GM18870 (cell line): ENCODE data around the gene ARAP2.

Experiments used
- ATAC-seq: cut with Tn5 transposase; IDR thresholded peaks from one replicate; pipeline ENCODE4 v1.9.1; 2021; ENCODE audit warnings: moderate library complexity; ENCODE audit not compliant: unreplicated experiment

Gene ARAP2

DNA sequence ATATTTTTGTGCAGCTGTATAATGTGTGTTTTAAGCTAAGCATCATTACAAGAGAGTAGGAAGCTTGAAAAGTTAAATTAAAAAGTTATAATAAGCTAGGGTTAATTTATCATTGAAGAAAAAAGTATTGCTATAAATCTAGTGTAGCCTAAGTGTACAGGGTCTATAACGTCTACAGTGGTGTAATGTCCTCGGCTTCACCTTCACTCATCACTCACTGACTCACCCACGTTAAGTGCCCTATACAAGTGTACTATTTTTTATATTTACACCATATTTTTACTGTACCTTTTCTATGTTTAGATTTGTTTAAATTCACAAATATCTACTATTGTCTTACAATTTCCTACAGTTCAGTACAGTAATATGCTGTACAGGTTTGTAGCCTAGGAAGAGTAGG lies 23.5 kb downstream of the ARAP2 start:
- ATAC-seq, result no peak

DNA sequence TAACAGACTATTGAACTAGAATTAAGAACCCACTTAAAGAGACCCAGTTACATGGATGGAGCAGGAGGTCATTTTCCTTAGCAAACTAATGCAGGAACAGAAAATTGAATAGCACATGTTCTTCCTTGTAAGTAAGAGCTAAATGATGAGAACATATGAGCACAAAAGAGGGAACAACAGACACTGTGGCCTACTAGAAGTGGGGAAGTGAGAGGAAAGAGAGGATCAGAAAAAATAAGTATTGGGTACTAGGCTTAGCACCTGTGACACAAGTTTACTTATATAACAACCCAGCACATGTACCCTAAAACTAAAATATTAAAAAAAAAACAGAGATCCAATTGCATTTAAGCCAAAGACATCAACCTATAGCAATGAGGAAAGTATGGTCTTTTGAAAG lies 26.2 kb downstream of the ARAP2 start:
- ATAC-seq, result no peak

DNA sequence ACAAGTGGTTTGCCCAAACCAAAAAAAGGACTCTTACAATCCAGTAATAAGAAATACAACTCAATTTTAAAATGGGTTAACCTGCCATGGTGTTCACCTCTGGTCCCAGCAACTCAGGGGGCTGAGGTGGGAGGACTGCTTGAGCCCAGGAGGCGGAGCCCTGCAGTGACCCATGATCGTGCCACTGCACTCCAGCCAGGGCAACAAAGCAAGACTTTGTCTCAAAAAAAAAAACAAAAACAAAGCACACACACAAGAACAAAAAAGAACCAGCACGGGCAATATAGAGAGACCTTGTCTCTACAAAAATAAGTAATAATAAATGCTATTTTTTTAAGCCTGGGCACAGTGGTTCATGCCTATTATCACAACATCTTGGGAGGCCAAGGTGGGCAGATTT lies 28.7 kb downstream of the ARAP2 start:
- no peak for ATAC-seq

DNA sequence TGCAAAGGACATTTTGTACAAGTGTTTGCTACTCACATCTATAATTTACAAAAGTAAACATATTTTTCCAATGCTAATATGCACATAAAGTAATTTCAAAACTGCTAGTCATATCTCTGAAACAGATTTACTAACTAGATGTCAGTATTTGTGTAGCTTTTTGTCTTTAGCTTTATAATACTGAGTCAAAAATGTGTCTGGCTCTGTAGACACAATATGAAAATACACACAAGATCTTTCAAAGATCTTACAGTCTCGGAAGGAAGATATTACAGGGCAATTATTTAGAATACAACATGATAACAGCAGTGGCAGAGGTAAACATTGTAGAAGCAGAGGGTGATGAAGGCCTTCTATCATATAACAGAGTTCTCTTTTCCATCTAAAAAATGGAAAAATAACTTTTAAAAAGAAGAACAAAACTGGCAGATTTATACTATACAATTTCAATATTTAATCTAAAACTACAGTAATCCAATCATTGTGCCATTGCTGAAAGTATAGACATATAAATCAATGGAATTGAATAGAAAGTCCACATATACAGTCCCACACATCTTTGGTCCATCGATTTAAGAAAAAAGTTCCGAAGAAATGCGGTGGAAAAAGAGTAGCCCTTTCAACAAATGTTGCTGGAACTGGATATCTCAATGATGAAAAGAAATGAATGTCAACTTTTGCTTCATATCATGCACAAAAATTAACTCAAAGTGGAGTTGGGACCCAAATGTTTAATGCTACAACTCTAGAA lies 29.4 kb downstream of the ARAP2 start:
- no peak for ATAC-seq

DNA sequence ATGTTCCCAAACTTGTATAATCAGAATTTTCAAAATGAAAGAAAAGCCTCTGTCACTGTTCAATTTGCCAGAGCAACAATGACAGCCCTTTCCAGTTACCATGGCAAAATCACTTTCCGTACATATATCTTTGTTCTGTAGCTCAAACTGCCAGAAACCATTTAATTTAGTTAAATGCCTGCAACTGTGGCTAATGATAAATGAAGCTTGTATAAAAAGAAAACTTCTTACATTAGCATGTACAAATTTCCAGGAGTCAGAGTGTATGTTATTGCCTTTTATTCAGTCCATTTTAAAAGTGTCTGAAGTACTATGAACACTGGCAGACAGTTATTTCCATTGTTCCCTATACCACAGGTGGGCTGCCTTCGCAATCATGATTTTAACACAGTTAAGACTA lies 30.3 kb downstream of the ARAP2 start:
- no peak for ATAC-seq

DNA sequence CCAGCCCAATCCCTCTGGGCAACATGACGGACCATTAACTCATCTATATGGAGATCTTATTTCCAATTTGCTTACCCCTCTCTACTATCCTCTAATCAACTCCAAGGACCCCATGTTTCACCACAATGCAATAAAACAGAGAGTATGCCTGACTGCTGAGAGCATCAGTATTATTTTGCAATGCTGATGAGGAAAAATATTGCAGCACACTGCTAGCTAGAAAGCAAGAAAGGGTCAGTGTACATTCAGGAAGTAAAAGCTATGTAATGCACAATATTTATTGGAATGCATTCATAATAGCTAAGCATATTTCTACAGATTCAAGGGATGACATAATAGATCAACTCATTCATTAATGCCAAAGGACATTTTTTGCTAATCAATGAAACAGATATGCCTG lies 33.2 kb downstream of the ARAP2 start:
- no peak for ATAC-seq

DNA sequence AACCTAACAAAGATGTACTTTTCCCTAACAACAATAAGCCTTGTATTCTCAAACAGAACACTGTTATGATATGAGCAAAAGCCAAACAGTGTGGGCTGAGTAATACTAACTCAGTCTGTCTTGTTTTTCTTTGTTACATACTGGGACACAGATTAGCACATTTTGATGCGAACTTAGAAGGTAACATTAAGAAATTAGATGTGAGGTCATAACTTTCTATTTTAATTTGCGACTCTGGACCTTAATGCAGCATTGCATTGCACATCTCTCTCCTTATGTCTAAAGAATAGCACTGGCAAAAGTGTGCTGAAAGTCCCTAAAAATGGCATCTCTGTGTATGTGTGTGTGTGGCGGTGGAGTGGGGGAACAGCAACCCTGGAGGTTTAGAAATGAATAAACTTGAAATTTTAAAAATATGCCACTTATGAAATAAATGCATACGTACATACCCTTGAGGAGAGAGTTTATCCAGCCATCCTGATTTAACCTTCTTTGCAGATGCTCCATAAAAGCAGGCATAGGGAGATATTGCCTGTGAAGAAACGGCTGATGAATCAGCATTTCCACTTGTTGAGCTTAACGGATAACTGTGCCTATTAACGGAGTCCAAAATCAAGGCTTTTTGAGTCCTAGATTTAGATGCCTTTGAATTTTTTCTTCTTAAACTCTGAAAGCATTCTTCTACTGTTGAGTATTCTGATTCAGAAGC lies 34.2 kb downstream of the ARAP2 start:
- peak; percentile 49 for ATAC-seq

DNA sequence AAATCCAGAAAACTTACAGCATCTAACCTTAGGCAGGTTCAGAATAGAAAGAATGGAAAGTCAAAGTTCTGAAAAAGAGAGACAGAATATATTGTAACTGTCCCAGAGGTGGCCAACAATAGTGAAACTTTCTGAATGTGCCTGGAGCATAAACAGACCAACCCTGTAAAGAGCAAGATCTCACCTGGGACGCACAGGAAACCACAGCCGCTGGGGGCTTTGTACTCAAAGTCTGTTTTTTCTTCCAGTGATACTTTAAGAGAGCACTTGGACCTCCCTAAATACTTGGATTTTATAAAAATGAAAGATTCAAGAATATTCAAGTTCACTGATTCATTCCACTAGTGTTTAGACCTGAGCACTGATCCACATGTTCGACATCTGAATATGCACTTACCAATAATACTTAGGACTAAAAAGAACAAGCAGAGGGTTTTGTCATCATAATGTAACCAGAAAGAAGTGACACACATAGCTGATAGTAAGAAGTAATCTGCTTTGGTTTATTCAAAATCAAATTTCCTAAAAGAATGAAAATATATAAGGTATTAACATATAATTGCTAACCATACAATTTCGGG lies 35.3 kb downstream of the ARAP2 start:
- peak; percentile 83 for ATAC-seq

DNA sequence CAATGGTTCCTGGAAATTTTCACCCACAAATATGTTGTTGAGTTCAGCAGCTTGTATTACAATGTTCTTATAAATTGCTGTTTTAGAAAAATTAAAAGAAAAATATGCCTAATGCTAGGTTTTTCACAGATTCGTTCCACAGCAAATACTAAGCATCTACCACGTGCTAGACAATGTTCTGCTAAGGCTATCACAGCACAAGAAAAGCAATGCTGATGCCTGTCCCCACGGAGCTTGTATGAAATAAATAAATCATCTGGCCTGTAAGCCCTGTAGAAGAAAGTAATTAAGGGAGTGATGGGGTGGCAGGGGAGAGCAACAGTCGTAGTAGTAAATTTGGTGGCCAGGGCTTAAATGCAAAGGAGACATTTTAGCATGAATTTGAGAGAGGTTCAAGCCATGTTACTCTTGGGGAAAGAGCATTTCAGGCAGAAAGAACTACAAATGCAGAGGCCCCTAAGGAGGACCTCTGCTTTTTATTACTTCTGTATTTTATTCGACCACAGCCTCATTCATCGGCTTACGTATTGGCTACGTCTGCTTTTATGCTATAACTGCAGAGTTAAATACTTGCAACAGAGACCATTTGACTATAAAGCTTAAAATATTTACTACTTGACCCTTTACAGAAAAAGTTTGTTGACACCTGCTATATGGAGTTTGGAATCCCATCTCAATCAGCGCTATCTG lies 36.3 kb downstream of the ARAP2 start:
- ATAC-seq, result no peak

DNA sequence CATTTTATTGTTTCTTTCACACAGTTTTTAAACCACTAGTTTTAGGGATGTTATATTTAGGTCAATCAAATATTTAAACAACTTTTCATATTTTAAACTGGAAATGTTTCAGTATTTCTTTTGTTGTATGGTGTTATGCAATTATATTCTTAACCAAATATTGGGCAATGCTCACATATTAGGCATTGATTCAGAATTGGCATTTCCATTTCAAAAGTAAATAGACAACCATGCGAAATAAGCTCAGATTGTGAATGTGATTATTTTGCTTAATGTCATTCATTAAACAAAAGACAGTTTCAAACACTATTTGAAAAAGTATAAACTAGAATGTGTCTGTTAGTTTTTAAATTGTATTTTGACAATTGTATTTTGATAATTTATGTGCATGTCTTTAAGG lies 36.9 kb downstream of the ARAP2 start:
- ATAC-seq, result no peak

DNA sequence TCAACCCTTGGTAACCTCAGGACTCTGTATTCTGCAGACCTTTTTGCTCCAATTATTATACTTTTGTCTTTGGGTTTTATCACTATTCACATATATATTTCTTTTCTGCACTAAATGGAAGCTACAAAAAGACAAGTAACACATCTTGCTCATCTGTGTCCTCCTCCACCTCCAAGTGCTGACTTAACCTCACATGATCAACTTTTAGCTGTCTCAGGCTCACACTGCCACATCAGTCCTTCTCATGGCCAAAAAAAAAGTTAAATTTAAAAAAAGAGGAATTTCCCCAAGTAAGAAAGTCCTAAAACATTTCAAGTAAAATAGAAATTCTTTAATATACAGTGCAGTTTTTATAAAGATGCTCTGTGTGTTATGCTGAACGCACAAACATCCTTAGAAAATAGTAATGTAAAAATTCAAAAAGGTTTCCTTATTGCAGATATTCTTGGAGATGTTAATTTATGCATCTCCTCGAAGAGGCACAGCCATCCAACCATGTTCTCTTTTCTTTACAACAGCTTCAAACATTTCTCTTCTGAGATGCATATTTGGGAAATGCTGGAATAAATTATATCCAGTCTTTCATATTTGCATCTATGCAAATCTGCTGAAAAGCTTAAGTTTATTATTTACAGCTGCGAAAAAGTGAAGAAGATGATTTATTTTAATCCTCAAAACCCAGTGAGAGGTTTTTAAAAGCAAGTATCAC lies 37.6 kb downstream of the ARAP2 start:
- ATAC-seq, result no peak

DNA sequence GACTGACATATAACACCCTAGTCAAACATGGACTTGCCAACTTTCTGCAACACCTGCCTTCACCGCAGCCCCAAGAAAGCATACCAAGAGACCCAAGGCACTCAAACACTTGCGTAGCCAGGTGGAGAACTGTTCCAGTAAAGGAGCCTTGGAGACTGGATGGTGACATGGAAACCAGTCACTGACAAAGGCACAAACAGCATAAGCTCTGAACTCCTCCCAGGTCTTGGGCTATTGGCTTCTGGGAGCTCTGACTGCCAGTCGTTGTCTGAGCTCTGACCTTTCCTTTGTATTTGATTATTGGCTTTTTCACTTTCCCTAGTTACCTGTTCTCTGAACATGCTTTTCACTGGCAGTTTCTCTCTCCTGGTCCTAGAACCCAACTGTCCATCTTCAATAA lies 38.3 kb downstream of the ARAP2 start:
- ATAC-seq, result no peak

DNA sequence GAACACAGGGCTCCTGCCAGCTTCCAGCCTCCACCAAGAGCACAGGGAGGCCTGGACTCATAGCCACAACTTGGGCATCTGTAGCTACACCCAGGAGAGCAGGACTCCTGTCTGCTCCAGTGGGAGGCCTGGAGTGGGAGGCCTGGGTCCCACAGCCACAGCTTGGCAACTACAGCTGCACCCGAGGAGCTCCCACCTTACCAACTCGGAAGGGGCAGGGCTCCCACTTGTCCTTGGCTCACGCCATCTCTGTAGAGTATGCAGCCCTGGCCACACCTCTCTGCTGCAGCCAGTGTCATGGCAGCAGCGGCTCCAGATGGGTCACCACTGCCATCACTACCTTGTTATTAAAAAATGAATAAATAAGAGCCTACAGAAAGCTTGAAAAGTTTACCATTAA lies 45.5 kb downstream of the ARAP2 start:
- no peak for ATAC-seq

DNA sequence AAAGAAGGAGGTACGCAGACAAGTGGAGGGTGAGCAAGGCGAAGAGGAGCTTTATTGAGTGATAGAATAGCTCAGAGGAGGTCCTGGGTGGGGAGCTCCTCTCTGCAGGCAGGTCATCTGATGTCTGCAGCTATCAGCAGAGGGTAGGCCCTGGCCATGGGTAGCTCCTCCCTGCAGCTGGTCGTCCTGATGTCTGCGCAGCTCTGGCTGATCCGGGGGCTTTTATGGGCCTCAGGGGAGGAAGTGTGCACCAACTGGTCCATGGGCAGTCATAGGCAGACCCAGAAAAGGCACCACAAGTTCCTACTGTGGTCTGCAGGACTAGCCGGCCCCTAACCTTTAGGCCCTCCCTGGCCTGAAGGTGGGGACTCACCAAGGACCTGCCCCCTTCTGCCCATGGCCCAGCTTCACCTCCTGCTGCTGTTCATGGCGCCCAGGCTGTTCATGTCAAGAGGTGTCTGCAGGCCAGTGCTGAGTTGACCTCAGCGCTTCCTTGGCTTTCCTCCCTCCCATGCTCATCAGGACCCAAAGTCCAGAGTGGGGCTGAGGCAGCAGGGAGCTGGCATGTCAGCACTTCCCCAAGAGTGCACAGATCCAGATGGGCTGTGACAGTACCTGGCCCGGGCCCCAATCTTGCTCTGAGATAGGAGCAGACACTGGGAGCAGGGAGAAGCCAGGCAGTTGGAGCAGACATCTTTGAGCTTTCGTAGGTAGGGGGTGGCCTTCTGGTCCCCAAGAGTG lies 46.1 kb downstream of the ARAP2 start:
- no peak for ATAC-seq

DNA sequence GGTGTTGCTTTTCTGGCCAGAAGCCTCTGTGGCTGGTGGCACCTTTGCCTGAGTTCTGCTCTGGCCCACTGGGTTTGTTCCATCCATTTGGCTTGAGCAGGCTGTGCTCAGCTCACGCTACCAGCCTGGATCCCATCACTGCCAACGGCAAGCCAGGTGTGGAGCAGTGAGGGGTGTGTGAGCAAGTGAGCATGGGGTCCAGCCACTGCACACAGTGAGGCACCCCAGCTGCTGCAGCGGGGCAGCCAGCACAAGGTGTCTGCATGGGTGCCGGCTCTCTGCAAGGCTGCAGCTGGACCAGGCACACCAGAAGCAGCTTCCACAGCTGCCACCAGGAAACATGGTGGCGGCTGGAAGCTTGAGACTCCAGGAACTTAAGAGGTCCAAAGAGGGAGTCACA lies 46.8 kb downstream of the ARAP2 start:
- no peak for ATAC-seq

DNA sequence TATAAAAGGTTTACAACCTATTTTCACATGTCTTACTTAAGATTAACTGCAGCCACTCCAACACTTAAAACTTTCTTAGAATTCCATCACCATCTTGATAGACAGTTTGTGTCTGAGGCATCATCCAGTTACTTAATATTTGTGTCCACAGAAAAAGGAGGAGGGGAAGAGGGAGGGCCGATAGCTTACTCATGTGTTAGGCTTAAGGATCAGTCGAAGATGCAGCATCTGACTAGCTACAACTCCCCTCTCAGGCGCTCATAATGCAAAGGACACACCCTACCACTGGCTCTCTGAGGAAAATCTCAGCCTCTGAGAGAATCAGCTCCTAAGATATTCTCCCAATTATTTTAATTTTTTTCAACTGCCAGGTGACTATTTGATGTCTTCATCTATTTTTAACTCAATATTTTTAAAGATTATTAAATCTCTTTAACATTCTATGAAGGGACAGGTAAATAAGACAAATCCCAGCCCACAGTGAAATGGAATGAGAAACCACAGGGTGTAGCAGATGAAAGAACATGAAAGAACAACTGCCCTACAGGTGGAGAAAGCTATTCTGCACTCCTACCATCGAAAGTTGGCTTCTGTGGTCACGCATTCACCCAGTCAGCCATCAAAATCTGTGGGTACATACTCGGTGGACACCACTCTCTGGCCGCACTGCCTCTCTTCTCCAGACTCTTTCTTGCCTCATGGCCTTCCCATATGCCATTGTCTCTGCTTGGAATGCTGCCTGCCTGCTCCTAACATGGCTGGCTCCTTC lies 48.0 kb downstream of the ARAP2 start:
- ATAC-seq, result no peak

DNA sequence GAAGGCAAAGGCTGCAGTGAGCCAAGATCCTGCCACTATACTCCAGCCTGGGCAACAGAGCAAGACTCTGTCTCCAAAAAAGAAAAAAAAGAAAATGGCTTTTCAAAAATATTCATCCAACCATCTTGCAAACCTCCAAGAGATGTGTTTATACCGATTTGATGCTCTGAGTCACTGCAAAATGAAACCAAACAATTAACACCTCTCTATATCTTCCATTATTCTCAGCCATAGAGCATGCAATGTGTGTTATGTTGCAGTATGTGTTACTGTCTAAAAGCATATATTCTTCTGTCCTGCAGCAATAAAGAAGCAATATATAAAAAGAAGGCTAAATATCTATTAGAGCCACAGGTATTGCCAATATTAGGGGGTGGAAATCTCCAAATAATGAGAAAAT lies 51.4 kb downstream of the ARAP2 start:
- ATAC-seq, result no peak

DNA sequence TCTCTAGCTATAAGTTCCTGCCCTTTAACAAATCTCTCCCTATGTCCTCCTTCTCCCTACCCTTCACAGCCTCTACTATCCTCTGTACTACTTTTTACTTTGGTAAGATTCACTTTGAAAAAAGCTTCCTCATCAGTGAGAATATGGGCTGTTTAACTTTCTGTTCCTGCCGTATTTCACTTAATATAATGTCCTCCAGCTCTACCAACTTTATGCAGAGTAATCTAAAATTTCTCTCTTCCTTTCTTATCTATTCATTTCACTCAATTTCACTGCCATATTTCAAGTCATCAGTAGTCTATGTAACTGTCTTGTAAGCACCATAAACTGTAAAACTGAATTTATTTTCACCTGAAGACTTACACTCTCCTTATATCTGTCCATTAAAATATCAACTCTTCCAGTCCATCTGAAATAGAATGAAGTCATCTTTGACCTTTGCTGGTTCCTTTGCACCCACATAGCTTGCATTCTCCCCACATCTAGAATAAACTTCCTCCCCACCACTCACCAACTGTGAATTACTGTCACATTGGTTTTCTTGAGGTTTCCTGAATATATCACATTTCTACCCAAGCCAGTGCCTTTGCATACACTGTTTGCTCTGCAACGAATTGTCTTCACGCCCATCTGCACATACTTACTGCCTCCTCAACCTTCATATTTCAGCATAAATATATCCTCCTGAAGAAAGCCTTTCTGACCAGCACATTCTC lies 54.6 kb downstream of the ARAP2 start:
- peak; percentile 64 for ATAC-seq

DNA sequence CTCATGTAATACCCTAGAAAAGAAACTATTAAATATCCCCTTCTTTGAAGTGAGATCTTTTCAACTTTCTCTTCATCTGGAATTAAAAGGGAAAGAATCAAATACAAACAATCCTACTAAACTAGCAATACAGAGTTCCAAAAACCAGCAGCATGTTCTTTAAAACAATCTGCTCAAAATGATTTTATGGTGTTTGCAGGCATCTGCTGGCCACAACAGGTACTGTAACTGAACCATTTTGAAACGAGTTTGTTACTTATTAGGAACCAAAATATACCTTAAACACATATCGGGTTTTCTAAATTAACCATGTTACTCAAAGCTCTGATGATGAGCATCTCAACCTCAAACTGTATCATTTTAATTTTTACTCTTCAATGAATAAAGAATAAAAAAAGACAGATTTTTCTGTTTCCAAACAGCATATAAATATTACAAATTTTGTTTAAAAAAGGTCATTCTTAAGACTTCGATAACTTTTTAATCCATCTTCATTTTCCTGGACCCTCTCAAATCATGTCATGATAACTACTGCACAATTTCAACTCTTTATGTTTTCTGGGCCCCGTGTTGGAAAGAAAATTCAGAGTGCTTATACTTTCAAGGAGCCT lies 56.5 kb downstream of the ARAP2 start:
- no peak for ATAC-seq
